ENCODE results near the gene TRMU. TPM values are rescaled to one million over a fixed set of nuclear protein-coding genes. Genes with fewer than 3 reads are reported as not detected.

TRMU gene
- total and polyA plus RNA-seq, 2 experiments from 2014 or later: 48.3 to 70.4 TPM

DNA sequence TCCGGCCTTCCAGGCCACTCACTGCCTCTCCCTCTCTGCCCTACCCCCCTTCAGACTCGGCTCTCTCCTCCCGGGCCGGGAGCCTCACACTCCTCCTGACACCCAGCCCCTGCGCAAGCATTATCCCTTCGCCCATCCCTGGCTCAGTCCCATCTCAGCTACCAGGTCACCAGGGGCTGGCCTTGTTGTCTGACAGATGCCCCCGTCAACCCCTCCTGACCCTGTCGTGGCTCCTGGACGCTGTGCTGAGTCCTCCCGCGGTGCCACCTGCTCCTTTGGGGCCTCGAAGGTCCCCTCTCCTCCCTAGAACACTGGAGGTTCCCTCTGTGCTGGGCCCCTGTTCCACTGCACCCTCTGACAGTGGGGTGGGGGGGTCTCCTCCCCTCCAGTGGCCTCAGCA is 32.9 kb downstream of the TRMU start (continued):
- TF ChIP-seq, protein P1, sequence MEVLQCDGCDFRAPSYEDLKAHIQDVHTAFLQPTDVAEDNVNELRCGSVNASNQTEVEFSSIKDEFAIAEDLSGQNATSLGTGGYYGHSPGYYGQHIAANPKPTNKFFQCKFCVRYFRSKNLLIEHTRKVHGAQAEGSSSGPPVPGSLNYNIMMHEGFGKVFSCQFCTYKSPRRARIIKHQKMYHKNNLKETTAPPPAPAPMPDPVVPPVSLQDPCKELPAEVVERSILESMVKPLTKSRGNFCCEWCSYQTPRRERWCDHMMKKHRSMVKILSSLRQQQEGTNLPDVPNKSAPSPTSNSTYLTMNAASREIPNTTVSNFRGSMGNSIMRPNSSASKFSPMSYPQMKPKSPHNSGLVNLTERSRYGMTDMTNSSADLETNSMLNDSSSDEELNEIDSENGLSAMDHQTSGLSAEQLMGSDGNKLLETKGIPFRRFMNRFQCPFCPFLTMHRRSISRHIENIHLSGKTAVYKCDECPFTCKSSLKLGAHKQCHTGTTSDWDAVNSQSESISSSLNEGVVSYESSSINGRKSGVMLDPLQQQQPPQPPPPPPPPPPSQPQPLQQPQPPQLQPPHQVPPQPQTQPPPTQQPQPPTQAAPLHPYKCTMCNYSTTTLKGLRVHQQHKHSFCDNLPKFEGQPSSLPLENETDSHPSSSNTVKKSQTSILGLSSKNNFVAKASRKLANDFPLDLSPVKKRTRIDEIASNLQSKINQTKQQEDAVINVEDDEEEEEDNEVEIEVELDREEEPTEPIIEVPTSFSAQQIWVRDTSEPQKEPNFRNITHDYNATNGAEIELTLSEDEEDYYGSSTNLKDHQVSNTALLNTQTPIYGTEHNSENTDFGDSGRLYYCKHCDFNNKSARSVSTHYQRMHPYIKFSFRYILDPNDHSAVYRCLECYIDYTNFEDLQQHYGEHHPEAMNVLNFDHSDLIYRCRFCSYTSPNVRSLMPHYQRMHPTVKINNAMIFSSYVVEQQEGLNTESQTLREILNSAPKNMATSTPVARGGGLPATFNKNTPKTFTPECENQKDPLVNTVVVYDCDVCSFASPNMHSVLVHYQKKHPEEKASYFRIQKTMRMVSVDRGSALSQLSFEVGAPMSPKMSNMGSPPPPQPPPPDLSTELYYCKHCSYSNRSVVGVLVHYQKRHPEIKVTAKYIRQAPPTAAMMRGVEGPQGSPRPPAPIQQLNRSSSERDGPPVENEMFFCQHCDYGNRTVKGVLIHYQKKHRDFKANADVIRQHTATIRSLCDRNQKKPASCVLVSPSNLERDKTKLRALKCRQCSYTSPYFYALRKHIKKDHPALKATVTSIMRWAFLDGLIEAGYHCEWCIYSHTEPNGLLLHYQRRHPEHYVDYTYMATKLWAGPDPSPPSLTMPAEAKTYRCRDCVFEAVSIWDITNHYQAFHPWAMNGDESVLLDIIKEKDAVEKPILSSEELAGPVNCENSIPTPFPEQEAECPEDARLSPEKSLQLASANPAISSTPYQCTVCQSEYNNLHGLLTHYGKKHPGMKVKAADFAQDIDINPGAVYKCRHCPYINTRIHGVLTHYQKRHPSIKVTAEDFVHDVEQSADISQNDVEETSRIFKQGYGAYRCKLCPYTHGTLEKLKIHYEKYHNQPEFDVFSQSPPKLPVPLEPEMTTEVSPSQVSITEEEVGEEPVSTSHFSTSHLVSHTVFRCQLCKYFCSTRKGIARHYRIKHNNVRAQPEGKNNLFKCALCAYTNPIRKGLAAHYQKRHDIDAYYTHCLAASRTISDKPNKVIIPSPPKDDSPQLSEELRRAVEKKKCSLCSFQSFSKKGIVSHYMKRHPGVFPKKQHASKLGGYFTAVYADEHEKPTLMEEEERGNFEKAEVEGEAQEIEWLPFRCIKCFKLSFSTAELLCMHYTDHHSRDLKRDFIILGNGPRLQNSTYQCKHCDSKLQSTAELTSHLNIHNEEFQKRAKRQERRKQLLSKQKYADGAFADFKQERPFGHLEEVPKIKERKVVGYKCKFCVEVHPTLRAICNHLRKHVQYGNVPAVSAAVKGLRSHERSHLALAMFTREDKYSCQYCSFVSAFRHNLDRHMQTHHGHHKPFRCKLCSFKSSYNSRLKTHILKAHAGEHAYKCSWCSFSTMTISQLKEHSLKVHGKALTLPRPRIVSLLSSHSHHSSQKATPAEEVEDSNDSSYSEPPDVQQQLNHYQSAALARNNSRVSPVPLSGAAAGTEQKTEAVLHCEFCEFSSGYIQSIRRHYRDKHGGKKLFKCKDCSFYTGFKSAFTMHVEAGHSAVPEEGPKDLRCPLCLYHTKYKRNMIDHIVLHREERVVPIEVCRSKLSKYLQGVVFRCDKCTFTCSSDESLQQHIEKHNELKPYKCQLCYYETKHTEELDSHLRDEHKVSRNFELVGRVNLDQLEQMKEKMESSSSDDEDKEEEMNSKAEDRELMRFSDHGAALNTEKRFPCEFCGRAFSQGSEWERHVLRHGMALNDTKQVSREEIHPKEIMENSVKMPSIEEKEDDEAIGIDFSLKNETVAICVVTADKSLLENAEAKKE (CRISPR knock-in tag; IDR thresholded peaks at IDR 0.05): no peak
- no peak for TF ChIP-seq EZH2phosphoT487 (IDR thresholded peaks at IDR 0.05; ENCODE audit: unreplicated experiment)

DNA sequence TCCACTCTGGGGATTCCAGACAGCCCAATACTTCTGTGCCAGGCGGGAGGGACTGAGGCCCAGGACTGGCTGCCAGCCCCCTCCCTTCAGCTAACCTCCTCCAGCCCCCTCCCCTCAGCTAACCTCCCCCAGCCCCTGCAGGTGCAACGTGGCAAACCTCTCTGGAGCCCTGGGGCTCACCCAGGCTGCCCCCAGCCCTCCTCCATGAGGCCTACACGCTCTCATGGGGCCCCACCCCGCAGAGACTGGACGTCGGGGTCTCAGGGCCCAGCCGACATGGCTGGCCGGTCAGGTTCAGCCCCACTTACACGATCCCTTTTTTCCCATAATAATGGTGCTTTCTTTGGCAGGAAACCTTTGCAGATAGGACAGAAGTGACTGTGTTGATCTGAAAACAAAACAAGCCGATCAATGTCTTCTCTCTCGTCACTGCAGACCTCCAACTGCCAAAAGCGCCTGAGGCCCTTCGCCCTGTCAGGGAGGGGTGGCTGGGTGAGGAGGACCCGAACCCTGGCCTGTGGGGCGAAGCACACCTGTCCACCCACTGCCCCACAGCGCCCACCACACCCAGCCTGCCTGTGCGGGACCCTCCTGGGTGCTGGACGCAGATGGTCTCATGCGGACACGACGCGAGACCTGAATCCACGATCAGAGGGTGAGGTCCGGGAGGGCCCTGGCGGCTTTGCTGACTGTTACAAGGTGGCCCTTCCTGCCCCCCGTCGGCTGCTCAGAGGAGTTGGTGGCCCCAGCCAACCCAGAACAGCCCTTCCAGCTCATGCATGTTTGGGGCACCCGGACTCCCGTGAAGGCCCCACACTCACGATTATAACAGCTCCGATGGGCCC is 33.6 kb downstream of the TRMU start:
- no peak for DNase-seq (ENCODE audit: low spot score)
- no peak overlapping the region for H3K4me2 ChIP-seq
- TF ChIP-seq, protein P2, sequence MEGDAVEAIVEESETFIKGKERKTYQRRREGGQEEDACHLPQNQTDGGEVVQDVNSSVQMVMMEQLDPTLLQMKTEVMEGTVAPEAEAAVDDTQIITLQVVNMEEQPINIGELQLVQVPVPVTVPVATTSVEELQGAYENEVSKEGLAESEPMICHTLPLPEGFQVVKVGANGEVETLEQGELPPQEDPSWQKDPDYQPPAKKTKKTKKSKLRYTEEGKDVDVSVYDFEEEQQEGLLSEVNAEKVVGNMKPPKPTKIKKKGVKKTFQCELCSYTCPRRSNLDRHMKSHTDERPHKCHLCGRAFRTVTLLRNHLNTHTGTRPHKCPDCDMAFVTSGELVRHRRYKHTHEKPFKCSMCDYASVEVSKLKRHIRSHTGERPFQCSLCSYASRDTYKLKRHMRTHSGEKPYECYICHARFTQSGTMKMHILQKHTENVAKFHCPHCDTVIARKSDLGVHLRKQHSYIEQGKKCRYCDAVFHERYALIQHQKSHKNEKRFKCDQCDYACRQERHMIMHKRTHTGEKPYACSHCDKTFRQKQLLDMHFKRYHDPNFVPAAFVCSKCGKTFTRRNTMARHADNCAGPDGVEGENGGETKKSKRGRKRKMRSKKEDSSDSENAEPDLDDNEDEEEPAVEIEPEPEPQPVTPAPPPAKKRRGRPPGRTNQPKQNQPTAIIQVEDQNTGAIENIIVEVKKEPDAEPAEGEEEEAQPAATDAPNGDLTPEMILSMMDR (conservative IDR thresholded peaks at IDR 0.05; ENCODE audit: low read depth in 2 of 2): no peak
- TF ChIP-seq EZH2phosphoT487 (IDR thresholded peaks at IDR 0.05; ENCODE audit: unreplicated experiment) (no peak), ZNF331 (CRISPR knock-in tag; IDR thresholded peaks at IDR 0.05; ENCODE audit: low read depth) (no peak), NANOG (IDR thresholded peaks at IDR 0.05; ENCODE audit: borderline replicate concordance) (no peak), ZNF114 (CRISPR knock-in tag; IDR thresholded peaks at IDR 0.05) (no peak), EZH2 (IDR thresholded peaks at IDR 0.05; ENCODE audit: low read depth, unreplicated experiment) (no peak), CREB1 (CRISPR knock-in tag; IDR thresholded peaks at IDR 0.05; ENCODE audit: low read depth) (no peak)
- TF ChIP-seq, protein P3, sequence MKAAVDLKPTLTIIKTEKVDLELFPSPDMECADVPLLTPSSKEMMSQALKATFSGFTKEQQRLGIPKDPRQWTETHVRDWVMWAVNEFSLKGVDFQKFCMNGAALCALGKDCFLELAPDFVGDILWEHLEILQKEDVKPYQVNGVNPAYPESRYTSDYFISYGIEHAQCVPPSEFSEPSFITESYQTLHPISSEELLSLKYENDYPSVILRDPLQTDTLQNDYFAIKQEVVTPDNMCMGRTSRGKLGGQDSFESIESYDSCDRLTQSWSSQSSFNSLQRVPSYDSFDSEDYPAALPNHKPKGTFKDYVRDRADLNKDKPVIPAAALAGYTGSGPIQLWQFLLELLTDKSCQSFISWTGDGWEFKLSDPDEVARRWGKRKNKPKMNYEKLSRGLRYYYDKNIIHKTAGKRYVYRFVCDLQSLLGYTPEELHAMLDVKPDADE (IDR thresholded peaks at IDR 0.05): no peak

More for the DNA sequence above, 33.6 kb downstream of the TRMU start:
- Mint-ChIP-seq H3K9me3 (no peaks in the 10 kb centered on the region), H3K27me3 (ENCODE audit: insufficient read depth, low read depth, poor library complexity) (peaks cover 4% of the 10 kb centered on the region), H3K4me1 (peaks cover 6% of the 10 kb centered on the region), H3K4me3 (no peak overlapping the region), H3K36me3 (ENCODE audit: low read depth) (no peaks in the 10 kb centered on the region), H3K27ac (no peak overlapping the region)
- Histone ChIP-seq H3K9me2 (ENCODE audit: insufficient read depth) (no peaks in the 10 kb centered on the region), H2AFZ (no peak overlapping the region), H3K27me3 (ENCODE audit: insufficient read depth) (no peaks in the 10 kb centered on the region), H3F3A (replicated peaks; ENCODE audit: low read depth) (0 out of 2 replicates have a peak, but pooled peaks cover 4% of the 10 kb centered on the region), H3K4me3 (no peak overlapping the region), H3K27ac (ENCODE audit: low read depth) (no peak overlapping the region), H4K20me1 (replicated peaks; ENCODE audit: insufficient read depth) (no peaks in the 10 kb centered on the region), H3K4me1 (ENCODE audit: insufficient read depth) (peaks cover 4% of the 10 kb centered on the region; the same call in 1 of the 2 replicates), H3K36me3 (ENCODE audit: insufficient read depth) (no peaks in the 10 kb centered on the region), H3K79me2 (replicated peaks; ENCODE audit: insufficient read depth) (no peaks in the 10 kb centered on the region)
- no peak for ATAC-seq

All from GM23338 (cell line).